ENCODE results near the gene ZMIZ1.
"Not testable (repeated sequence)": the region's sequence is repeated elsewhere in the genome, so short reads cannot be mapped to it uniquely, and the experiment has no call there.

Gene ZMIZ1

DNA sequence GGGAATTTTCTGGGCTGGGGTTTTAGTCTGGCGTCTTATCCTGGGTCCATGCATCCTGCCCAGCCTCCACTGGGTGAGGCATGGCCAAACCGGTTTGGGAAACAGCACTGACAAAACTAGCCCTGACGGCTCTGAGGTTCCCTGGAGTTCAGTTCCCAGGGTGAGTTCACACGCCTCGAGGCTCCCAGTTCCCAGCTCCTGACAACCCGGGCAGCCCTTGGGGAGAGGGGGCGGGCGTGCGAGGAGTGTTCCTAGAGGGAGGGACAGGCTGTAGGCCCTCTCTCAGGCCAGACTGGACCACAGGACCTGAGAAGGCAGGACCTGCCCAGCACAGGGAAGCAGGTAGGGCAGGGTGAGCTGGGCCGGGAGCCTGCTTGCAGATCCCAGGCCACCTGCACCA is 196.2 kb downstream of the ZMIZ1 start:
- DNase-seq (ENCODE audit: low read depth in 2 of 2), result no peak

DNA sequence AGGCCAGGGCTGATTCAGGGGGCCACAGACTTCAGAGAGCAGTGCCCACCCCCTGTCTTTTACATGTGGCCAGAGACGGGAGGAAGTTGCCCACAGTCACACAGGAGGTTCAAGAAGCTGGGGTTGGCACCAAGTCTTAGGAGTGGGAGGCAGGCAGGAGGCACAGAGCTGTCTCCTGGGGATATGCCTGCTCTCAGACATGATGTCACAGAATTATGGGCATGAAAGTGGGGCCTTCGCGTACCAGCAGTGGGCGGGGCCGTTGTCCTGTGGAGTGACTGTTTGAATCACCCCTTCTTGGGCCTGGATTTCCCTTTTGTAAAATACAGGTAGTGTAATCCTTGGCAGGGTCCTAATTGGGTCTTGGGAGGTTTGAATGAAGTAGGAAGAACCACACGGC is 197.3 kb downstream of the ZMIZ1 start:
- no peak for DNase-seq (ENCODE audit: low read depth in 2 of 2)

DNA sequence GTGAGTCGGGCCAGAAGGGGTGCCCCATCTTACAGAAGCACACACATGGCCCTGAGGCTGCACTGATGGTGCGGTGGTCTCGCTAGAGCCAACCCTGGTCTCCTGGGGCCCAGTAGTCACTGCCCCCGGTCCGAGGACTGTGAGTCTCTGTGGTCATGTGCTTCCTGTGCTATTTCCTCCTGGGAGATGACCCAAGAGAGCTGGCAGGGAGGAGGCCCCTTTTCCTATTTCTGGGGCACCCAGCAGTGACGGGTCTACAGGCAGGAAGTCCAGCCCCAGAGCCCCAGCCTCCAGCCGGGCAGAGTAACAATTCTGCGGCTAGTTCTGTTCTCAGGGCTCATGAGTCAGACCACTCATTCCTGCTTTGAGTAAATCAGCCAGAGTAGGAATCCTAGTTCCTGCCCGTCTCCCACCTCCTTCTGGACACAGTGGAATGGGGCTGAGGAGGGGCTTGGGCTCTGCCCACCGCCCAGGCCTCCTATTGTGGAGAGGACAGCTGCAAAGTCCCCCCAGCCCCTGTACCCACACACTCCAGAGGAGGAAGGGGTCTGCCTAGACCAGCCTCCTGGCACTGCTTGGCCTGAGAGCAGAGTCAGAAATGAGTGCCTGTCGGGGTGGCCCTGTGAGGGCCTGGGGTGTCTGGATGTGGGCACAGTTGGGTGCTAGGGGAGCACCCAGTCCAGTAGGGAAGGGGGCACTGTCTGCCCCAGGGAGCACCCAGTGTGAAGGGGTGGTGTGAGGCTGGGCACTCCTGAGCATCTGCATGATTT is 198.0 kb downstream of the ZMIZ1 start:
- no peak for DNase-seq (ENCODE audit: low read depth in 2 of 2)

DNA sequence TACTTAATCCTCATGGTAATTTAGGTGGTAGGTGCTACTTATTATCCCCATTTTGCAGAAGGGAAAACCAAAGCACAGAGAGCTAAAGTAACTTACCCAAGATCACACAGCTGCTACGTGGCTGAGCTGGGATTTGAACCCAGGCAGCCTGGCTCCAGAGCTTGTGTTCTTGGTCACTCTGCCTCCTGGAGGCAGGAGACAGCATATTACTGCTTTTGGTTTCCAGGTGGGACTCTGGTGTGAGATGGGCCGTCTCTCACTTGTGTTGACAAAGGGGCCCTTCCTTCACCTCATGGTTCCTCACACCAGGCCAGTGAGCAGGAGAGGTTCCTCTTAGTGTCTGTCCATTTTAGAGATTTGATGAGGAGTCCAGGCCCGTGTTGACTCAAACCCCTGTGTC is 198.7 kb downstream of the ZMIZ1 start:
- DNase-seq (ENCODE audit: low read depth in 2 of 2), result no peak

DNA sequence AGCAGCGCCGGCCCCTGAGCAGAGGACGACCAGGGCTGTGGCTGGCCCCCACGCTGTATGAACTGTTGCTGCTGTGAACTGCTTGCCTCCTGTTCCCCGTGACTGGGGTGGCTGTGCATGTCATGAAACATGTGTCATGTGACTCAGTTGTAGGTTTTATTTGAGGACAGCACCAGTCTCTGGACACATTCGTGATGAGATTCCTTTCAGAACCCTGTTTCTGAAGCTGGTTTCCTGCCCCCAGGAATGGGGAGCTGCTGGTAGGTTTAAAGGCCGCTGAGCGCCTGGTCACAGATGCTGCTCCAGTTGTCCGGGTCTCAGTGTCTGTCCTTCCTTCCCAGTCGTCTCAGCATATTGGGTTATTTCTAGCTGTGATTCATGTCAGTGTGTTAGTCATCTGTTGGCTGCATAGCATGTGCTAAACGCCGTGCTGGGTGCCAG is 199.4 kb downstream of the ZMIZ1 start:
- DNase-seq (ENCODE audit: low read depth in 2 of 2), result no peak

DNA sequence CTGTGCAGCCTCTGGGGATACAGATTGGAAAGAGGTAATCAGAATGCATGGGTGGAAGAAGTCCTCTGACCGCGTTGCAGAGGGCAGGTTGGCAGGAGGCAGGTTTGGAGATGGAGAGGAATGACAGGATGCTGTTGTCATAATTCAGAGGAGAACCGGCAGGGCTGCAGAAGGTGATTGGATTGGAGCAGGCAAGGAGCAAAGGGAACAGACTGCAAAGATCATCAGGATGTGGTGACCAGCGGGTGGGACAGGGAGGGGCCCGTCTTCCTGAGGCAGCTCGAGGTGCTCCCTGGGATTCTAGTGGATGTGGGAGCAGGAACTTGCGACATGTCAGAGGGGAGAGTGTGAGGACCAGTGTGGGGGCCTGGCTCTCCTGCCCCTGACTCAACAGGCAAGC is 200.0 kb downstream of the ZMIZ1 start:
- DNase-seq (ENCODE audit: low read depth in 2 of 2), result no peak

DNA sequence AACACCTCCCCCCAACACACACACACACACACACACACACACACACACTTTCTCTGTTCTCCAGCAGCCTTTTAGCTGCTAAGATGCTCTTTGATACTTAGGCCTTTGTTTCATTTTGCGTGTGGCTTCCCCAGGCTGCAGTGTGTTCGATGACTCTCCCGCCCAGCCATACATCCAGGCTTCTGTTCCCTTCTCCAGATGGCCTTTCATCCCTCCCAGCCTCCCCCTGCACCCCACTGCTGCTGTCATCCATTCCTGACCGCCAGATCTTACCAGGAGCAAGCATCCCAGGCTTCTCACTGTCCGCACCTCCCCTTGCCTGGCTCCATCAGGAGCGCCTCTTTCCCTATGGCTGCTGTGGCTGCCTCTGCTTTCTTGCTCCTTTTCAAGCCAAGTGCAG is 200.7 kb downstream of the ZMIZ1 start:
- no peak for DNase-seq (ENCODE audit: low read depth in 2 of 2)

DNA sequence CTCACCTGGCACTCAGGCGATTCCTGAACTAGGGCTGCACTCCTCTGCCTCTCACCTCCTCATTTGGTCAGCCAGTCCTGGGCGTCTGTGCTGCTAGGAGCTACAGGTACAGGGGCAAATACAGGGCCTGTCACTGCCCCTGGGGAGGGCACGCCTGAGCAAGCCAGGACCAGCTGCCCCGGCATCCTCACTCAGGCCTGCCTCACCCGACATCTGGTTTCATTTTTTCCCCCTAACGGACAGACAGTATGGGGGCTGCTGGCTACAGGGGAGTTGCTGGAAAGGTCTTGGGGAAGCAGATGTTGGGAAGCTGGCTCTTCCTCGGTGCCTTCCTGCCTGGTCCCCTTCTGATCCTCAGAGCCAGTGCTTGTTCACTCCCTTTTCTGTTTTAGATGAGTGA is 201.2 kb downstream of the ZMIZ1 start:
- DNase-seq (ENCODE audit: low read depth in 2 of 2), result no peak

DNA sequence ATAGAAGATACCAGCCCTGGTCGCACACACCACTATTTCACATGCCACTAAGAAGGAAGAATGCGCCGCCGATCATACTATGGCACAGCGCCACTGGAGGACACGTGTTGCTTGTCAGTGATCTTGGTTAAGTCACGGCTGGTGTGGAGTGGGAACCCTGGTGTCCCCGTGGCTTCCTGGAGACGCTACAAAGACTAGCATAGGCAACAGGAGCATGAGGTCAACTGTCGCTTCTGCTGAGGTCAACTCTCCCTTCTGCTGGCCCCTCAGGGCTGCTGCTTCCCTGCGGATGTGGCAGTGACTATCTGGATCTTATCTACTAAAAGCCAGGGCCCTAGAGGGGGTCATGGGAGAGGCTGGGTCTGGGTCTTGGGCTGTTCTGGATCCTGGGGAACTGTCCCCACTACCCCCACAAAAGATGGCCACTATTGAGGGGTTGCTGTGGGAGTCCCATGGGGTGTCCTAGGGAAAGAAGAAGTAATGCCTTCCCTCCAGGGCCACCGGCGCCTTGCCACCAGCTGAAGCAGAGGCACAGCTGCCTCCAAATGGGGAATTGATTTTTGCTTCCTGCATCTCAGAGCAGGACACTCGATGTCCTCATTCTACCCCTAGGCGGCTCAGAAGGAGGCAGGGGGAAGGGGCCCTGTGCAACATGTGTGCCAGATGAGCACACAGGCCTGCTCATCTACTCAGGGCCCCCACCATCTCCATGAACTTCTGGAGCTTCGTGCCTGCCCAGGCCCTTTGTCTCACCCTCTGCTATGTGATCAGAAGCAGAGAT is 201.9 kb downstream of the ZMIZ1 start:
- DNase-seq (ENCODE audit: low read depth in 2 of 2), result no peak

DNA sequence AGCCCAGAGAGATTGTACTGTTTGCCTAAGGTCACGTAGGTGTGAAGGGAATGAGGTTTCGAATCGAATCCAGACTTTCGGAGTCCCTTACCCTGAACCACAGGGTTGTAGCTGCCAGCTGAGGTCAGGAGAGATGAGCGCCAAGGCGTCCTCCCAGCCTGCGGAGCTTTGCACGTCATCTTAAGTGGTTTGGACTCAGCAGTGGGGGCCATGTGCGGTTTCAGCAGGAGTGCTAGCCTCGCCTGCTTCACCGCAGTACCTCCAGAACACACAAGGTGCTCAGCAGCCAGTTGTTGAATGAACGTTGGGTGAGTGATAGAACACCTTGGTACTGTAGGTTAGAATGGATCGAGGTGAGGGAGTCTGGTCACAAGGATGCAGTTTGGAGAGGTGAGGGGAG is 203.6 kb downstream of the ZMIZ1 start:
- no peak for DNase-seq (ENCODE audit: low read depth in 2 of 2)

DNA sequence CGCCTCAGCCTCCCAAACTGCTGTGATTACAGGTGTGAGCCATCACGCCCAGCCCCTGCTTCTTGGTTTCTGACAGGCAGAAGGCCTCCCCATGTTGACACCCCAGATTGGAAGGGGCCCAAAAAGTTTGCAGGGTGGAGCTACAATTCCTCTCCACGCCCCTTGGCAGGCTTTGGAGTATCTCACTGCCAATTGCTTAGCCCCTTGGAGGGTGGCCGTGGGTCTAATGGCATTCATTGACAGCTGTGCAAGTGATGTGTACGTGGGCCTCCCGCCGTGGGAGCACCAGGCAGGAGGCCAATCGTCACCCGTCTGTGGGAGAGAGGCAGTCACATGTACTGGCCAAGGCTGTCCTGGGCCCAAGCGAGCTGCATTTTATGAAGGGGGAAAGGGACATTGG is 204.8 kb downstream of the ZMIZ1 start:
- no peak for DNase-seq (ENCODE audit: low read depth in 2 of 2)

DNA sequence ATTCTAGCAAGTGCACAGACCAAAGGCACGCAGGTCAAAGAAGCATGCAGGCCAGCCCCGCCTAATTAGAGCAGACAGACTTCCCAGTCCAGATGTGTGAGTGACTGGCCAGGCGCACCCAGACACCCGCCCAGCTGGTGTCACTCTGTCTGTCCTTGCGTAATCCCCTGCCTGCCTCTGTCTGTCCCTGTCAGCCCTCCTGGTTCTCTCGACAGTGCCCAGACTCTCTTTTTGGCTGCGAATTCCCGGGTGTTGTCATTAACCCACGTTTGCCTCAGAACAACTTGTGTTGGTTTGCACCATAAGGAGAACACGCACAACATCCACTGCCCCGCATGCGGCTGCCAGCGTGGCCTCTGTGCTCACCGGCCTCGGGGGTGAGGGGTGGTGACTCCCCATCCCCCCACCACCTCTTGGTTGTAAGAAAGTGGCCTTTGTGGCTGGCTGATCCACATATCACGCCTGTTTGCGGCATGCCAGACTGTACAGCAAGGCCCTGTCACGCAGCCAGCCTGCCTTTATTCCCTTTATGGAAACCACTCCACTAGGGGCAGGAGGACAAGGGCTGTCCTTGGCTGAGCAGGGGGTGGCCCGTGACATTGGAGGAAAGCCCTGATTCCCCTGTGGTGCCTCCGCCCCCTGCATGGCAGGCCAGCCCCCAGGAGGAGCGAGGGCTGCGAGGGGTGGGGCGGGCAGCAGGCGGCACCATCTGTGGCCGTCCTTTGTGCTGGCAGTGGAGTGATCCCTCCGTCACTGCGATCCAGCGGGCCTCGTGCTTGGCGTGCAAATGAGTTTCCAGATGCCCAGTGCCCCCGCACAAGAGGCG is 205.7 kb downstream of the ZMIZ1 start:
- DNase-seq (ENCODE audit: low read depth in 2 of 2), result no peak

DNA sequence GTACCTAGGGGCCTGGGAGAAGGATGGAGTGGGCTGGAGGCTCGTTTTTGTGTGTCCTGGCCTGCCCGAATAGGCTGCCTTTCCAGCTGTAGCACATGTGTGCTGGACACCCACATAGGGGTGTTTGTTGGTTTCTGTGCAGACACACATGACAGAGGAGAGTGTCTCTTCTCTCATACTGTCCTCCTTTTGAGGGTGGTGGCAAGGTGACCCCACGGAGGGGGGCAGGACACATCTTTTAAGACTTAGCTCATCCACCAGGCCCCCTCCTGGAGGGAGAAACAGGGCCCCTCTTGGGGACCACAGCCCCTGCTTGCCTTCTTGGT is 206.3 kb downstream of the ZMIZ1 start:
- DNase-seq (ENCODE audit: low read depth in 2 of 2), result no peak

DNA sequence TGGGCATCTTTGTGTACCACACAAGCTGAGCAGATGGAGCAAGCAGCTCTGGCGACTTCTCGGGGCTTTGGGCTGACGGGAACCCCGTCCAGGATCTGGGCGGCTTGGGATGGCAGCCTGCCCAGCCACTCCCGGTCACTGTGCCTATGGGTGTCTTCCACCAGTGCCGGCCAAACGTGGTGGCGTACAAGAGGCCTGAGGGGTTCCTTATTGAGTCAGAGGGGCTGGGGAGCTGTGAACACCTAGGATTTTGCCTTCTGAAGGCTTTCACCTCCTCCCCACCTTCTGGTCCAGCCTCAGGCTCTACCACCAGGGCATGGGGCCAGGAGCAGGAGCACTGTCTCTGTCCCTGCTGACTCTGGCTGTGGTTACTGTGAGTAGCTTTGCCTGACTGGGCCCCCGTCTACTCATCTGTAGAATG is 206.7 kb downstream of the ZMIZ1 start:
- no peak for DNase-seq (ENCODE audit: low read depth in 2 of 2)

DNA sequence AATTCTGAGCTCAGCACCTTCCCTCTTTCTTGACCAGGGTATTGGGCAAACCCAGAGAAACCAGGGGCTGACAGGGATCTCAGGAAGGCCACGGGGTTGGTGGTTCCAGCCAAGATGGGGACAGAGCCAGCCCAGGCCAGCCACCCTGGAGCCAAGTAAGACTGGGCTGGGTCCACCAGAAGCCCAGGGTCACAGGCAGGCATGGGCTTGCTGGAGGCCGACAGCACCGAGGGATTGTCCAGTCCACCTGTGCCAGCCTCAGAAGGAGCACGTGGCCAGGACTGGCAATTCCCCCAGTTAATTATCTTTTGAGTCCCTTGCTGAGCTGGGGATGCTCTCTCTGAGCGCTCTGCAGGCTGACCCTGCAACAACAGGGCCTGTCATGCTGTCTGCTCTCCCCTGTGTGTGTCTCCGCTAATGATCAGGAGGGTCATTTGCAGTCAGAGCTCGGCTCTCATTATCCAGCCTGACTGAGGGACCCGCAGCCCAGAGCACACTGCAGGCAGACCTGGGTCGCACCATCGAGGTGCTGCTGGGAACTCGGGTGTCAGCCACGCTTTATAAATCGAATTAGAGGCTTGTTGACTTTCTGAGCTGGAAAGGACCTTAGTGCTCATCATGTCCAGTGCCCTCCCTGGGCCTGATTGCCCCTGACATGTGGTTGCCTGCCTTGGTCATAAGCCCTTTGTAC is 209.0 kb downstream of the ZMIZ1 start:
- DNase-seq (ENCODE audit: low read depth in 2 of 2), result no peak

DNA sequence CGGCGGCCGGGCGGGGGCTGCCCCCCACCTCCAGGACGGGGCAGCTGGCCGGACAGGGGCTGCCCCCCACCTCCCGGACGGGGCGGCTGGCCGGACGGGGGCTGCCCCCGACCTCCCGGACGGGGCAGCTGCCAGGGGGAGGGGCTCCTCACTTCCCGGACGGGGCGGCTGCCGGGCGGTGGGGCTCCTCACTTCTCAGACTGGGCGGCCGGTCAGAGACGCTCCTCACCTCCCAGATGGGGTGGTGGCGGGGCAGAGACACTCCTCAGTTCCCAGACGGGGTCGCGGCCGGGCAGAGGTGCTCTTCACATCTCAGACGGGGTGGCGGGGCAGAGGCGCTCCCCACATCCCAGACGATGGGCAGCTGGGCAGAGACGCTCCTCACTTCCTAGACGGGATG is 210.3 kb downstream of the ZMIZ1 start:
- not testable (repeated sequence) for DNase-seq (ENCODE audit: low read depth in 2 of 2)

DNA sequence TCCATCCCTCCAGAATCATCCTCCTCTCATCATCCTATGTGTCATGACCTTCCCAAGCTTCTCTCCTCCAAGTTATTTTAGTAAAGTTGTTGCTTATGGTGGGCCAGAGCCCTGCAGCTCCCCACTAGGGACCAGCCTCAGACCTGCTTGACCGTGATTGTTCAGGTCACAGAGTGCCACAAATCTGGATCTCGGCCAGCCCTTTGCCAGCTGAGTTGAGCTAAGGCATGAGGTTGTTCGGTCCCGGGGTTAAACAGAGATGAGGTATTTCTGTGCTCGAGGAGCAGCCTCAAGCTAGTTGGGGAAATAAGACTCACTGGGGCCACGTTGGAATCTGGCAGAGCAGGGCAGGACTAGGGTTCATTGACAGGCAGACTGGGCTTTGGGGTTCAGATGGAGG is 212.2 kb downstream of the ZMIZ1 start:
- no peak for DNase-seq (ENCODE audit: low read depth in 2 of 2)

DNA sequence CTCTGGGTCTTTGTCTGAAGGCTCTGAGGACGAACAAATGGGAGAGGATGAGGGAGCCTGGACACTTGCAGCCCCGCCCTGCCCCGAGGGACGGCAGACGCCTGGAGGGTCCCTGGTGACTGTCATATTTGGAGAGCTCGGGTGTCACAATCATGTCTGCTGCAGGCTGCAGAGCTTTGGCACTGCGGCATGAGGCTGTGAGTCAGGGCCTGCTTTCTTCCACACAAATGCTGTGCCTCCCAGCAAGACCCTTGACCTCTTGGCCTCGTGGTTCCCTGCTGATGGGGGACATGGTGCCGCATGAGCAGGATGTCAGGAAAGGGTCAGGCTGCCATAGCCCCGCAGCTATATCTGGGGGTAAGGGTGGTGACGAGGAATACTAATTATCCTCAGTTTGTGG is 213.6 kb downstream of the ZMIZ1 start:
- no peak for DNase-seq (ENCODE audit: low read depth in 2 of 2)

DNA sequence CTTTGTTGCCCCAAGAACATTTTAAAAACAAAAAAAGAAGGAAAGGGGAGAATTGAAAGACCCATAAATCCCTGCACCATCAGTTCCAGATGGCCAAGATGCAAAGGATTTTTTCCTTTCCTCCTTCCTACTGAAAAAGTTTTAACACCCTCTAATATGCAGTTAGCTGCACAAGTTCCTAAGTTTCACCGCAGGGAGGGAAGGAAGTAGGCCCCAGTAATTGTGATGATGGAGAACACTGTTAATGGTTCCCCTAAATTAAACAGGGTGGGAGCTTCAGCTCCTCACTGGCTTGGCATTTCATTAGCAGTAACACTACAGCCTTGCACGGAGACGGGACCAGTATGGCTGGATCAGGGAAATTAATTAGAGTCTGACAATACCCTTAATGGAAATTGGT is 214.8 kb downstream of the ZMIZ1 start:
- DNase-seq (ENCODE audit: low read depth in 2 of 2), result no peak

DNA sequence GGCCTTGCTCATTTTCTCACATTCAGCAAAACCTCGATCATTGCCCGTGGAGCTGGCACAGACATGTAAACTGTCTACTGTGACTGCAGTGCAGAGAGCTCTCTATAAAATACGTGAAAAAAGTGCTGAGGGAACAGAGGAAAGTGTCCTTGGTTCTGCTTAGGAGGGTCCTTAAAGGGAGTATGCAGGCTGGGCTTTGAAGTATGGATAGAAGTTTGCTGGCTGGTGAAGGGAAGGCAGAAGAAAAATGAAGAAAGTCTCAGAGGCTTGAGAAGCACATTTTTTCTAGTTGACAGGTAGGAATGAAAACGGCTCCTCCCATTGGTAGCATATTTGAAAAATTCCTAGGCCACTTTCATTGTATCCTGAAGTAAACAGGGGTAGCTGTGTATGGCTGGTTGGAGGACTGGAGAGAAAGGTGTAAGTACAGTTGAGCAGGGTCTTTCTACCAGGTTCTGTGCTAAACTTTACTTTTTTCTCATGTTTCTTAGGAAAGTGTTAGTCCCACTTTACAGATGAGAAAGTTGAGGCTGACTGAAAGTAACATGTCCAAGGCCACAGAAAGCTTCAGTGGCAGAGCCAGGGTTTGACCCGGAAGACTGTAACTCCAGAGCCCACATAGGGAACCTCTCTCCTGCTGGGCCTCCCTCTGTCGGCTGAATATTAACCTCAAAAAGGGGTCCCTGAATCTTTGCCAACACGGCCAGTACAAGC is 215.5 kb downstream of the ZMIZ1 start:
- no peak for DNase-seq (ENCODE audit: low read depth in 2 of 2)

Data from stimulated activated CD8-positive, alpha-beta memory T cell treated with anti-CD3 and anti-CD28 coated beads, Interleukin-2, amount 100 ng/mL, for 48 hours (primary cell).